ENCODE data around the gene SH2B2.

The SH2B2 gene

GRCh38 chr7:102285540-102286236 is 980 bp upstream of the SH2B2 start:
- TF ChIP-seq CTCF (IDR thresholded peaks at IDR 0.05; ENCODE audit: extremely low read depth, insufficient read depth, missing control alignments) = no peak
- no peak for DNase-seq (ENCODE audit: low spot score)
- in situ Hi-C loops (cut with MboI; ENCODE audit: low pct_unique_long_range_greater_than_20kb, low sequenced_read_pairs, unreplicated experiment) = no loop called here

- DNase-seq (ENCODE audit: low spot score) = no peak
- in situ Hi-C loops (cut with MboI; ENCODE audit: low pct_unique_long_range_greater_than_20kb, low sequenced_read_pairs, unreplicated experiment) = no loop called here
- no peak for TF ChIP-seq CTCF (IDR thresholded peaks at IDR 0.05; ENCODE audit: extremely low read depth, insufficient read depth, missing control alignments)
These were observed 678 bp downstream of the SH2B2 start for GRCh38 chr7:102287111-102287980.

DNA sequence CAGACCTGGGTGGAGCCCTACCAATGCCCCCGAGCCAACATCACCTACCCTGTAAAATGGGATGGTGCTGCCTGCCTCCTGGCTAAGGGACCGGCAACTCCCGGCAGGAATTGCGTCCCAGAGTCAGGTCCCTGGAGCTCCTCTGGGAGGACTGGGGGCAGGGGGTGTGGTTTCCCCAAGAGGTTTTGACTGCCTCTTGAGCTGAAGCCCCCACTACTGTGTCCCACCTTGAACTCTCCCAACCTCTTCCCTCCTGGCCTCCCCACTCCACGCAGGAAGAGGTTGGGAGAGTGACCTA is 1.3 kb downstream of the SH2B2 start:
- TF ChIP-seq CTCF (IDR thresholded peaks at IDR 0.05; ENCODE audit: extremely low read depth, insufficient read depth, missing control alignments) = no peak
- DNase-seq (ENCODE audit: low spot score) = no peak
- in situ Hi-C loops (cut with MboI; ENCODE audit: low pct_unique_long_range_greater_than_20kb, low sequenced_read_pairs, unreplicated experiment) = no loop called here

DNA sequence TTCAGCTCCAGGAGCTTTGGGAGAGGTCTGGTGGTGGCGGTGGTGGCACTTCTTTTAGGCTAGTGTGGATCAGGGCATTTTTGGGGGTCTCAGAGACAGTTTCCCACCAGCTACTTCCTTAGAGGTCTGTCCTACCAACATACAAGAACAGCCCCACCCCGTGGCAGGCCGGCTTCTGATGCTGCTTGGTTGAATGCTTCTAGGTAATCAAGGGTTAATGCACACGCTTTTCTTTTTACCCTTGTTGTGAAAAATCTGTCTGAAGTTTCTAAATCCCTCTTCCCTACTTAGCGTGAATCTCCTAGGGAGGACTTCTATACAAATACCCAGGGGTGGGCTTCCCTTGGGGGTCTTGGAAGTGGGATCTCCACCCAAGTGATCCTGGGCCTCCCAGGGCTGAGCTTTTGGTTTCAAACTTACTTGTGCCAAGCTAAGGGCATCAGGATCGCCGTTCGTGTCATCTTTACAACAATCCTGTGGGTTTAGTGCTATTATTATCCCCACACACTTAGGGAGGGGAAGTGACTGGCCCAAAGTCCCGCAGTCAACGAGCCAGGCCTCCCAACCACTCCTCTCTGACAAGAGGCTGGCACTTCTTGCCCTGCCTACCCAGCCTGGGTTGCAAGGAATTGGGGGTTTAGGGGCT is 1.7 kb downstream of the SH2B2 start:
- in situ Hi-C loops (cut with MboI; ENCODE audit: low pct_unique_long_range_greater_than_20kb, low sequenced_read_pairs, unreplicated experiment) = no loop called here
- DNase-seq (ENCODE audit: low spot score) = no peak
- TF ChIP-seq CTCF (IDR thresholded peaks at IDR 0.05; ENCODE audit: extremely low read depth, insufficient read depth, missing control alignments) = peak; percentile 47

DNA sequence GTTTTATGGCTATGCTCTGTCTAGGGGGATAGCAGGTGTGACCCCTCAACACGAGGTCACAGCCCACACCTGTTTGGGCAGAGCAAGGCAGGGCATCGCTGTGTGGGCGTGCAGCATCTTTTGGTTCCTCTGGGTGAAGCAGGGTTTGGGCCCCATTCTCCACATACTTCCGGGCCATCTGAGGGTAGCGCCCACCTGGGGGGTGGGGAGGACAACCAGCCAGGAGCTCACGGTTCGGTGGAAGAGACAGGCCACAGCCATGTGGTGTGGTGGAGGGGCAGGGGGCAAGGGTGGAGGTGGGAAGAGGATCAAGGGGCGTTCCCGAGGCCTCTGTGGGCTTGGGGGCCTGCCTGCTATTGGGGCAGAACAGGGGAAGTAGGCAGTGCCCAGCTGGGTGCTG is 2.4 kb downstream of the SH2B2 start:
- no peak for DNase-seq (ENCODE audit: low spot score)
- in situ Hi-C loops (cut with MboI; ENCODE audit: low pct_unique_long_range_greater_than_20kb, low sequenced_read_pairs, unreplicated experiment) = no loop called here
- TF ChIP-seq CTCF (IDR thresholded peaks at IDR 0.05; ENCODE audit: extremely low read depth, insufficient read depth, missing control alignments) = no peak

GRCh38 chr7:102291056-102291915 is 4.6 kb downstream of the SH2B2 start:
- peak; percentile 89 for DNase-seq (ENCODE audit: low spot score)
- TF ChIP-seq CTCF (IDR thresholded peaks at IDR 0.05; ENCODE audit: extremely low read depth, insufficient read depth, missing control alignments) = no peak
- in situ Hi-C loops (cut with MboI; ENCODE audit: low pct_unique_long_range_greater_than_20kb, low sequenced_read_pairs, unreplicated experiment) = no loop called here

Data from GM13977 (cell line).